Astrocyte of the cerebellum (primary cell): ENCODE results near the gene SERINC3.
"Not testable (repeated sequence)": the region's sequence is repeated elsewhere in the genome, so short reads cannot be mapped to it uniquely, and the experiment has no call there.

ENCODE experiments used
- DNase-seq: peaks from one replicate; pipeline ENCODE4 v3.0.0-alpha.2; 2011; ENCODE audit warnings: low read depth
- H3K4me3 ChIP-seq: 2 replicates; pipeline ENCODE4 v1.5.1; 2011; ENCODE audit warnings: mild to moderate bottlenecking, low read depth, low read length, moderate library complexity
- in situ Hi-C: cut with HindIII; loops from 2 replicates; pipeline ENCODE4 v1.10.0; 2017; ENCODE audit warnings: low sequenced_read_pairs
- TF ChIP-seq, protein P1 (sequence below): IDR thresholded peaks from 2 replicates; pipeline ENCODE4 v1.5.1; 2012; ENCODE audit warnings: low read length, low read depth, moderate library complexity, mild to moderate bottlenecking; ENCODE audit errors: missing control alignments

SERINC3 gene

DNA sequence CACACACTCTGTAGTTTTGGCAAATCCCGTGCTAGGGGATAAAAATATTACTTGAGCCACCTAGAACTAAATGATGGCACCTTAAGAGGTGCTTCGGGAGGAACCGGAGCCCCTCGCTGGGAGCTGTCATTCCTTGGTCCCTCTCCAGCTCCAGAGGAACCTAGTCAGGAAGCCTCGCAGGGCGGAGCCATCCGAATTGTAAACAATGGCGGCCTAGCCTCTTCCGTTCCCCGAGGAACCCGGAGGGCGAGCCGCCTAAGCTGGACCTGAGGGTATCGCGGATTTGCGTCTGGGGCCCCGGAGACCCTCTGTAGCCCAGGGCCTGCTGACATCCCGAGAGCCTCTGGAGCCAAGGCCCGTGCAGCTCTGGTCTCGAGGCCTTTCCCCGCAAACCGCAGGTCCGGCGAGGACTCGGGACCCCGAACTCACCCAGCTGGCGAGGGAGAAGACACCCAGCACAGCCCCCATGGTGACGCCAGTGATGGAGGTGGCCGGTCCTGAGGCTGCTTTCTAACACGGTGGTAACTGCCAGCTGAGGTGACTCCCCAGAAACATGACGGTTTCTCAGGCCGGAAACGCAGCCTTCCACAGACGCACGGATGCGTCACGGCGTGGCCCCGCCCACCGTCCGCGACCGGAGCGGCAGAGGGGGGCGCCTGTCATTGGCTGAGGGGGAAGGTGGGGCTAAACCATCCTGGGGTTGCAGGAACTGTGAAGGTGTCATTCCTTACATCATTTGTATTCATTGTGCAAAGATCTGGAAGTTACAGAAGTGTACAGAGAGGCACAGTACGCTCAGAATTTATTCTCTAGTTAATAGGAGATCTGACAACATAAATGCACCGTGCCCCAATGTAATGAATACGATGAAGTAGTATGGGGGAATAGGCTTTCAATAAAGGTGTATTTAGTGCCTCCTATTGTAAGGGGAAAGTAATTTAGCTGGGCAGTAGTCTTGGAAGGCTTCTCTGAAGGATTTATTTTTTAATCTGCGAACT lies at the start of gene SERINC3:
Gene SERINC3 (minus strand): TSS at position 587 of the 998 bp plus-strand sequence. CDS start 119 bp downstream, at position 468.
- in situ Hi-C loops: no loop called here
- H3K4me3 ChIP-seq: peak within 1 kb of the TSS; percentile 100
- peak; percentile 87 for DNase-seq
- TF ChIP-seq, protein P1, sequence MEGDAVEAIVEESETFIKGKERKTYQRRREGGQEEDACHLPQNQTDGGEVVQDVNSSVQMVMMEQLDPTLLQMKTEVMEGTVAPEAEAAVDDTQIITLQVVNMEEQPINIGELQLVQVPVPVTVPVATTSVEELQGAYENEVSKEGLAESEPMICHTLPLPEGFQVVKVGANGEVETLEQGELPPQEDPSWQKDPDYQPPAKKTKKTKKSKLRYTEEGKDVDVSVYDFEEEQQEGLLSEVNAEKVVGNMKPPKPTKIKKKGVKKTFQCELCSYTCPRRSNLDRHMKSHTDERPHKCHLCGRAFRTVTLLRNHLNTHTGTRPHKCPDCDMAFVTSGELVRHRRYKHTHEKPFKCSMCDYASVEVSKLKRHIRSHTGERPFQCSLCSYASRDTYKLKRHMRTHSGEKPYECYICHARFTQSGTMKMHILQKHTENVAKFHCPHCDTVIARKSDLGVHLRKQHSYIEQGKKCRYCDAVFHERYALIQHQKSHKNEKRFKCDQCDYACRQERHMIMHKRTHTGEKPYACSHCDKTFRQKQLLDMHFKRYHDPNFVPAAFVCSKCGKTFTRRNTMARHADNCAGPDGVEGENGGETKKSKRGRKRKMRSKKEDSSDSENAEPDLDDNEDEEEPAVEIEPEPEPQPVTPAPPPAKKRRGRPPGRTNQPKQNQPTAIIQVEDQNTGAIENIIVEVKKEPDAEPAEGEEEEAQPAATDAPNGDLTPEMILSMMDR: peak; percentile 17

DNA sequence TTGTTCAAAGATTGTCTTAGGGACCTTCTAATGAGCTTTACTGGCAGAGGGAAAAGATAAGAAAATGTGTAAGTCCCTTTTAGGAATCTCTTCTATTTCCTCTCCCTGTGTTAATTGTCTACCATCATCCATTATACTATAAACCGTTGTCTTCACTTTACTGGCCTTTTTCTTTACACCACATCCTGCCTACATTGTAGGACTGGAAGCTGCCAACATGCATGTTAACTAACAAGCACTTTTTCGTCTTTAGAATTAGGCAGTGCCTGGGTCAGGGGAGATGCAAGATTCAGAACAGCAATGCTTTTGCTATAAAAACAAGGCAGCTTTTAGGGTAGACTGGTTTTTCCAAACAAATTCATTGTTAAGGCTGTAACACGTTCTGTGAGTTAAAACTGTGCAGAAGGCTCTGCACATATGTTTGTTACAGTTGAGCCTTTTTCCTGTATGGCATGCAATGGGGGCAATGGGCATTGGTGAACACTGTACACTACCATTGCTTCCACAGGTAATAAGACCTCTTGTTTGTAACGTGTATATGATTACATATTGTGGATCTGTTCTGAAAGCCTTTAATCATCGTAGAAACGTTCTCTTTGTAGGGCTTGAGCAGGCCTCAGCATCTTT lies 49.6 kb upstream of the SERINC3 start:
- in situ Hi-C loops: no loop called here
- TF ChIP-seq, protein P1: no peak
- H3K4me3 ChIP-seq: no peak overlapping the region
- DNase-seq: no peak

DNA sequence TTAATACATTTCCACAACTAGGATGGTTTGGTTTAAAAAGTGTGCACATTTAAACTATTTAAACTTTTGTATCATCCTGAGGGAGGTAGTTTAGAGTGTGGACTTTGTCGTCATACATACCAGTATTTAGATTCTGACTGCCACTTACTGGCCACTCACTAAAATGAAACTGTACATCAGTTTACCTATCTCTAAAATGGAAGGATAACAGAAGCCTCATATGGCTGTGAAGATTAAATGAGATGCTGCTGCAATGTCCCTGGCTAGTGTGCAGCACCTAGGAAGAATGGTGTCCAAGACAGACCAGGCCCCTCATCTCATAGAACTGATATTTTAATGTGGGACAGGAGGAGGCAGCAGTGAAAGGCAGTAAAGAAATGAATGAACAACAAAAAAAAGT lies 48.5 kb upstream of the SERINC3 start:
- no peak for DNase-seq
- TF ChIP-seq, protein P1: no peak
- no peak overlapping the region for H3K4me3 ChIP-seq
- in situ Hi-C loops: no loop called here

DNA sequence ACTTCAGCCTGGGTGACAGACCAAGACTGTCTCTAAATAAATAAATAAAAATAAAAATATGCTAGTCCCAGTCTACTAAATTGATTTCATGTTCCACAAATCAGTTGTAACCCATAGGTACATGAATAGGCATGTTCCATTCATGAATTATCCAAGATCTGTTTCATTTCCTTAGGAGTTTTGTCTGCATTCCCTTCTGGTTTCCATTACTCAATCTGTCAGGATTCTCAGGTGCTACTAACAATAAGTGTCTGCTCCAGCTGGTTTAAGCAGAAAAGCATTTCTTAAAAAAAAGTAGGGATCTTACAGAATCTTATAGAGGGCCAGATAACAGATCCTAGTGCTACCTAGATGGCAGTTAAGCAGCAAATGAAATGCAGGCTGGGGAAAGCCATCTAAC lies 44.9 kb upstream of the SERINC3 start:
- DNase-seq: no peak
- in situ Hi-C loops: no loop called here
- TF ChIP-seq, protein P1: no peak
- no peak overlapping the region for H3K4me3 ChIP-seq

DNA sequence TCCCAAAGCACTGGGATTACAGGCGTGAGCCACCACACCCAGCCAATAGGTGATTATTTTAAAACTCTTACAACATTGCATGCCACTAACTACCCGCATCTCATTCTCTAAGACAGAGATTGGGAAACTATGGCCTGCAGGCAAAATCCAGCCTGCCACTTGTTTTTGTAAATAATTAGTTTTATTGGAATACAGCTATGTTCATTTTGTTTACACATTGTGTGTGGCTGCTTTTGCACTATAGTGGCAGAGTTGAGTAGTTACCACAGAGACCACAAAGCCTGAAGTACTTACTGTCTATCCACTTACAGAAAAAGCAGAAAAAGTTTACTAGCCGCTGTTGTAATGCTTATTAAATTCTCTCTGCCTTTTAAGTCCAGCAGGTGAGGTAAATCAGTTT lies 44.1 kb upstream of the SERINC3 start:
- H3K4me3 ChIP-seq: no peak overlapping the region
- no peak for DNase-seq
- in situ Hi-C loops: no loop called here
- TF ChIP-seq, protein P1: no peak

DNA sequence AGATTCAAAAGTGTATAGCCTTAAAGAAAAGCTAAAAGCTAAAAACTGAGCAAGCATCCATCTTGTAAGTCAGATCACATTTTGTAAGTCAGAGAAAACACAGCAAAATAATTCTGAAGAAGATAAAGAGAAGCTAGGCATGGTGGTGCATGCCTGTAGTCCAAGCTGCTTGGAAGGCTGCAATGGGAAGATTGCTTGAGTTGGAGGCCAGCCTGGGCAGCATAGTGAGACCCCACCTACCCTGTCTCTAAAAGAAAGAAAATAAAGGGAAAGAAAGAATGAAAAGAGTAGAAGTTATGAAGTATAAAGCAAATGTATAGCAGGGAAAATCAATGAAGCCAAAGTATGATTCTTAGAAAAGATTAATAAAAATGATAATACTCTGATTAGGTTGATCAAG lies 40.0 kb upstream of the SERINC3 start:
- no peak overlapping the region for H3K4me3 ChIP-seq
- in situ Hi-C loops: no loop called here
- no peak for DNase-seq
- TF ChIP-seq, protein P1: no peak

DNA sequence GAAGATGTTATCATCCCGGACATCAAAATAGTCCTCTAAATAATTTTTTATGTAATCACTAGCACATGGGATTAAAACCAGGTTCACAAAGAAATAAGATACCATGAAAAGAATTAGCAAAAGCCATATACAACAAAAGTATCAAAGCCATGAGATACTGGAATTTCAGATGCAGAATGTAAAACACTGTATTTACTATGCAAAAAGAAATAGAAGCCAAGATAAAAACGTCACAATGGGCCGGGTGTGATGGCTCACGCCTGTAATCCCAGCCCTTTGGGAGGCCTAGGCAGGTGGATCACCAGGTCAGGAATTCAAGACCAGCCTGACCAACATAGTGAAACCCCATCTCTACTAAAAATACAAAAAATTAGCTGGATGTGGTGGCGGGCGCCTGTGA lies 38.9 kb upstream of the SERINC3 start:
- DNase-seq, in situ Hi-C loops: not testable (repeated sequence)

More for the DNA sequence above, 38.9 kb upstream of the SERINC3 start:
- not testable (repeated sequence) for H3K4me3 ChIP-seq
